ENCODE data around the gene TRABD2B. TPM values are rescaled to one million over a fixed set of nuclear protein-coding genes. Genes with fewer than 3 reads are reported as not detected.

Gene TRABD2B
- total RNA-seq, 1 donor from 2014 or later, result 0.64 TPM

DNA sequence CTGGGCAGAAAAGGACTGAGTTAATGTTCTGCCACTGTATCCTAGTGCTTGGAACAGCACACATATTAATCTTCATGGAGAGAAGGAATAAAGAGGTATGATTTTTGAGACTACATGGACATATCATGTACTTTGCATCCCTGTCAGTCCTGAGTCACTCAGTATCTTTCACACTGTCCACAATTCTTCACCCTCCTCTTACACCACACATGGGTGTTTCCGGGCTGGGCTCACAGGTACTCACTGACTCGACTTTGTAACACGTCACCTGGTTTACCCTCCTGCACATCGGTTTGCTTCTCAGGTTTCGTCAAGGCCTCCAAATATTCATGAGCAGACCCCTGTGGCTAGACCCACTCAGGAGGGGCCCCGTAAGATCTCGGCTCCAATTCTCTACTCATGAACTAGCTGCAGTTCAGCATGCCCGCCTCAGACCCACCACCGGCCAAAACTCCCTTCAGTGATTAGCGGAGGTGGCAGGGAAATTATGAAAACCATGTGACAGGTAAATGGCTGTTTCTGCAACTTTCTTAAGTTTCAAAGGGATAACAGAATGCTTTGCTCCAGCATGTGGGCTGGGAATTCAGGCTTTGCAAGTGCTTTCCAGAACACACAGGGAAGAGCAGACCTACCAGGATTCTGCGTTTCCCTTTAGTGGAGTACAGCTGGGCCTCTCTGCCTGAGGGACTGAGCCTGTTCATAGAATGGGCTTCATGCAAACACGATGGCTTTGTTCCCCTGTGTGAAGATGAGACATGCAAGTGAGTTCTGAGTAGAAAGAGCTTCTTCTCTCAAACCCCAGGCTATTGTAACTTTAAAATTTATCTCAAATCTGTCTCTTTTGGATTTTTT lies 31.3 kb upstream of the TRABD2B start:
- H3K27me3 Mint-ChIP-seq (ENCODE audit: unreplicated experiment), result no peaks in the 10 kb centered on the region
- no peaks in the 10 kb centered on the region for H3K36me3 Mint-ChIP-seq (ENCODE audit: unreplicated experiment)
- TF ChIP-seq, protein P1, sequence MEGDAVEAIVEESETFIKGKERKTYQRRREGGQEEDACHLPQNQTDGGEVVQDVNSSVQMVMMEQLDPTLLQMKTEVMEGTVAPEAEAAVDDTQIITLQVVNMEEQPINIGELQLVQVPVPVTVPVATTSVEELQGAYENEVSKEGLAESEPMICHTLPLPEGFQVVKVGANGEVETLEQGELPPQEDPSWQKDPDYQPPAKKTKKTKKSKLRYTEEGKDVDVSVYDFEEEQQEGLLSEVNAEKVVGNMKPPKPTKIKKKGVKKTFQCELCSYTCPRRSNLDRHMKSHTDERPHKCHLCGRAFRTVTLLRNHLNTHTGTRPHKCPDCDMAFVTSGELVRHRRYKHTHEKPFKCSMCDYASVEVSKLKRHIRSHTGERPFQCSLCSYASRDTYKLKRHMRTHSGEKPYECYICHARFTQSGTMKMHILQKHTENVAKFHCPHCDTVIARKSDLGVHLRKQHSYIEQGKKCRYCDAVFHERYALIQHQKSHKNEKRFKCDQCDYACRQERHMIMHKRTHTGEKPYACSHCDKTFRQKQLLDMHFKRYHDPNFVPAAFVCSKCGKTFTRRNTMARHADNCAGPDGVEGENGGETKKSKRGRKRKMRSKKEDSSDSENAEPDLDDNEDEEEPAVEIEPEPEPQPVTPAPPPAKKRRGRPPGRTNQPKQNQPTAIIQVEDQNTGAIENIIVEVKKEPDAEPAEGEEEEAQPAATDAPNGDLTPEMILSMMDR (IDR thresholded peaks at IDR 0.05; ENCODE audit: partially characterized antibody, unreplicated experiment), result no peak
- H3K4me1 Mint-ChIP-seq (ENCODE audit: low read depth, unreplicated experiment), result peaks cover 1% of the 10 kb centered on the region
- H3K4me3 Mint-ChIP-seq (ENCODE audit: unreplicated experiment), result no peak overlapping the region
- DNase-seq, result no peak
- no peak overlapping the region for H3K27ac Mint-ChIP-seq (ENCODE audit: unreplicated experiment)
- no peaks in the 10 kb centered on the region for H3K9me3 Mint-ChIP-seq (ENCODE audit: unreplicated experiment)

DNA sequence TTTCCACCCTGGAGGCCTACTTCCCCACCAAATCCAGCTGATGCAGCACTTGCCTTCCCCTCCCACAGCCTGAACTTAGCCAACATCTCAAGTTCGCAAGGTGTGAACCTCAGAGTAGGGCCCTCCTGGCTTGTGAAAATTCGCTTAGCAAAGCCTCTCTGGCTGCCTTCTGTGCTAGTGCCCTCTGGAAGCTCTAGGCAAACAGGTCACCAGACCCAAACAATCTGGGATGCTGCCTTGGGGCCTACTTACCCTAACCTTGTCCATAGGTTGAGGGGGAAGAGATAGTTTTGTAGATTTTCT lies 30.3 kb upstream of the TRABD2B start:
- Mint-ChIP-seq H3K4me3 (ENCODE audit: unreplicated experiment) (no peak overlapping the region), H3K27me3 (ENCODE audit: unreplicated experiment) (no peaks in the 10 kb centered on the region), H3K36me3 (ENCODE audit: unreplicated experiment) (no peaks in the 10 kb centered on the region), H3K4me1 (ENCODE audit: low read depth, unreplicated experiment) (peaks cover 1% of the 10 kb centered on the region), H3K9me3 (ENCODE audit: unreplicated experiment) (no peaks in the 10 kb centered on the region), H3K27ac (ENCODE audit: unreplicated experiment) (no peak overlapping the region)
- TF ChIP-seq, protein P1 (IDR thresholded peaks at IDR 0.05; ENCODE audit: partially characterized antibody, unreplicated experiment), result no peak
- no peak for DNase-seq

DNA sequence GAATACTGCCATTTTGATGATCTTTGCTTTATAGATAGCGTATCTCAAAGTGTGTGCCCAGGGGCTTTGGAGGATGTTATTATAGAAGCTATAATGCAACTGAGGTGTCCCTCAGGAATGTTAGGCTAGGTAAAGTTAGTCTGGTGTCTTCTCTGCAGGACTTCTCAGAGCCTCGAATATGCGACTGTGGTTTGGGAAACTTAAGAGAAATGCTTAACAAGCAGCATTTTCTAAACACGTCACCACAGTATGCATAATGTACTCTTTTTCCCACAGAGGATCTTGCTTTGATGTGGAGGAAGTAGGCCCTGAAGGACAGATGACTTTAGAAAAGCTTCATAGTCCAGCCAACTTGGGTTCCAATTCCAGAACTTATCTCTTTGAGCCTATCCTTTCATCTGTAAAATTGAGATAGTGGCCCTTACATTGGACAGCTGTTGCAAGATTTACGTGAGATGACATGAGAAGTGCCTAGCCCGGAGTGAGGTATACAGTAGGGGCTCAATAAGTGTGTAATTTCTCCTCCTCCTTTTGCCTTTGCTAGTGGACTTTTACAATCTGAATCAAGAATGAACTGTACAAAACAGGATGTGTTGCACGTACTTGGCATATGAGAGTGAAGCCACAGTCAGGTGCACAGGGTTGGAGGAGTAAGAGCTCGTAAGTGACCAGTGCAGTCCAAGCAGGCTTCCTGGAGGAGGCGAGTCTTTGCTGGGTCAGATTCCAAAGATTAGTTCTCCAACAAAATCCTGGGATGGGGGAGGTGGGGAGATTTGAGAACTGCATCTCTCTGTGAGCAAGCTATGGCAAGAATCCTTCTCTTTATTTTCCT lies 29.7 kb upstream of the TRABD2B start:
- TF ChIP-seq, protein P1 (IDR thresholded peaks at IDR 0.05; ENCODE audit: partially characterized antibody, unreplicated experiment), result no peak
- H3K4me3 Mint-ChIP-seq (ENCODE audit: unreplicated experiment), result no peak overlapping the region
- no peak for DNase-seq
- peaks cover 1% of the 10 kb centered on the region for H3K4me1 Mint-ChIP-seq (ENCODE audit: low read depth, unreplicated experiment)
- H3K27me3 Mint-ChIP-seq (ENCODE audit: unreplicated experiment), result no peaks in the 10 kb centered on the region
- H3K27ac Mint-ChIP-seq (ENCODE audit: unreplicated experiment), result no peak overlapping the region
- no peaks in the 10 kb centered on the region for H3K9me3 Mint-ChIP-seq (ENCODE audit: unreplicated experiment)
- H3K36me3 Mint-ChIP-seq (ENCODE audit: unreplicated experiment), result no peaks in the 10 kb centered on the region

DNA sequence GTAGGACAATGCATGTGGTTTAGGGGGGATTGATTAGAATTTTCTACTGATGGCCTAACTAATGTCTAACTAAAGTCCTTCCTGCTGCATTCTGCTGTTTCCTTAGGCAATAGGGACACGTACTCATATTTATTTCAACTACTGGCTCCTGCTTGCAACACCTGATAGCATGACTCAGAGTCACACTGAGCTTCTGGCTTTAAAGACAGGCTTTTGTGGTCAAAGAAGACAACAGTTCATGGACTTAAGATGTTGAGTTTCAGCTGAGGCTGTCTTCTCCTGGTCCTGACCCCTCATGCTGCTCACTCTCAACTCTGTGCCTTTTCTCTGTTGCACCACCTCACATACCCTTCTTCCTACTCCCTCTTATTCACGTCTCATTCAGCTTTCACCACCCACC lies 29.1 kb upstream of the TRABD2B start:
- H3K4me3 Mint-ChIP-seq (ENCODE audit: unreplicated experiment), result no peak overlapping the region
- DNase-seq, result no peak
- H3K4me1 Mint-ChIP-seq (ENCODE audit: low read depth, unreplicated experiment), result peaks cover 1% of the 10 kb centered on the region
- no peak overlapping the region for H3K27ac Mint-ChIP-seq (ENCODE audit: unreplicated experiment)
- no peaks in the 10 kb centered on the region for H3K9me3 Mint-ChIP-seq (ENCODE audit: unreplicated experiment)
- TF ChIP-seq, protein P1 (IDR thresholded peaks at IDR 0.05; ENCODE audit: partially characterized antibody, unreplicated experiment), result no peak
- no peaks in the 10 kb centered on the region for H3K27me3 Mint-ChIP-seq (ENCODE audit: unreplicated experiment)
- H3K36me3 Mint-ChIP-seq (ENCODE audit: unreplicated experiment), result no peaks in the 10 kb centered on the region

DNA sequence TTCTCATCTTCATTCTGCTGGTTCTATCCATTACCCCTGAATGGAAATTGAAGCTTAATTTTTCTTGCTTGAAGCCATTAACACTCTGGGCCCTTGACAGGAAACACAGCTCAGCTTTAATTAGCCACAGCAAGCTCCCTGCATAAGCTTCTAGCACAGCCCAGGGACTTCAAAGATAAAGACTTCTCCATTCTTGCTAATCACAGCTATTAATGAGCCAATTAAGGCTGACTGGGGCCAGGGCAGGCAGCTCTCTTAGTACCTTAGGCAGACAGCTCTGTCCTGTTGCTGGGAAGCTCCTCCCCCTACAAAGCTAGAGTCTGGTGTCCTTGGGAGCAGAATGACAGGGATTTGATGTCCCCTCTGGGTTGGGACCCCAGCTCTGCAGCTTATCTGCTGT lies 27.9 kb upstream of the TRABD2B start:
- Mint-ChIP-seq H3K27me3 (ENCODE audit: unreplicated experiment) (no peaks in the 10 kb centered on the region), H3K4me1 (ENCODE audit: low read depth, unreplicated experiment) (peaks cover 1% of the 10 kb centered on the region), H3K27ac (ENCODE audit: unreplicated experiment) (no peak overlapping the region)

More for the DNA sequence above, 27.9 kb upstream of the TRABD2B start:
- TF ChIP-seq, protein P1 (IDR thresholded peaks at IDR 0.05; ENCODE audit: partially characterized antibody, unreplicated experiment), result no peak
- H3K4me3 Mint-ChIP-seq (ENCODE audit: unreplicated experiment), result no peak overlapping the region
- H3K9me3 Mint-ChIP-seq (ENCODE audit: unreplicated experiment), result no peaks in the 10 kb centered on the region
- H3K36me3 Mint-ChIP-seq (ENCODE audit: unreplicated experiment), result no peaks in the 10 kb centered on the region
- DNase-seq, result no peak
